Measurements from ENCODE around the gene MTO1. TPM values are rescaled to one million over a fixed set of nuclear protein-coding genes. Genes with fewer than 3 reads are reported as not detected.
A peak's percentile ranks its signal among the peaks of the same experiment; 100 is the strongest.
"Not testable (repeated sequence)": the region's sequence is repeated elsewhere in the genome, so short reads cannot be mapped to it uniquely, and the experiment has no call there.

Gene MTO1
- total RNA-seq, 1 experiment from 2014 or later: 14.4 TPM

- DNase-seq (ENCODE audit: low read depth): no peak
Measured at GRCh38 chr6:73503027-73503772, 41.7 kb downstream of the MTO1 start.

- no peak for DNase-seq (ENCODE audit: low read depth)
Measured at GRCh38 chr6:73504160-73504559, 42.6 kb downstream of the MTO1 start.

GRCh38 chr6:73505142-73505541 lies 43.6 kb downstream of the MTO1 start:
- DNase-seq (ENCODE audit: low read depth): no peak

- not testable (repeated sequence) for DNase-seq (ENCODE audit: low read depth)
Measured at GRCh38 chr6:73505705-73506104, 44.2 kb downstream of the MTO1 start.

- no peak for DNase-seq (ENCODE audit: low read depth)
Measured at GRCh38 chr6:73506246-73506645, 44.7 kb downstream of the MTO1 start.

GRCh38 chr6:73508776-73509175 lies 47.2 kb downstream of the MTO1 start:
- DNase-seq (ENCODE audit: low read depth): no peak

- no peak for DNase-seq (ENCODE audit: low read depth)
Measured at GRCh38 chr6:73509851-73510250, 48.3 kb downstream of the MTO1 start.

GRCh38 chr6:73511796-73512195 lies 50.3 kb downstream of the MTO1 start:
- peak; percentile 8 for DNase-seq (ENCODE audit: low read depth)

GRCh38 chr6:73513496-73513854 lies 51.9 kb downstream of the MTO1 start:
- DNase-seq (ENCODE audit: low read depth): peak; percentile 15

GRCh38 chr6:73514746-73515110 lies 53.2 kb downstream of the MTO1 start:
- no peak for DNase-seq (ENCODE audit: low read depth)

GRCh38 chr6:73515204-73515655 lies 53.7 kb downstream of the MTO1 start:
- peak; percentile 60 for DNase-seq (ENCODE audit: low read depth)

GRCh38 chr6:73516514-73517489 lies 55.3 kb downstream of the MTO1 start:
- DNase-seq (ENCODE audit: low read depth): peak; percentile 34

- DNase-seq (ENCODE audit: low read depth): not testable (repeated sequence)
Measured at GRCh38 chr6:73518100-73518981, 56.8 kb downstream of the MTO1 start.

- DNase-seq (ENCODE audit: low read depth): not testable (repeated sequence)
Measured at GRCh38 chr6:73518982-73519881, 57.7 kb downstream of the MTO1 start.

GRCh38 chr6:73519926-73520687 lies 58.6 kb downstream of the MTO1 start:
- DNase-seq (ENCODE audit: low read depth): peak; percentile 76

GRCh38 chr6:73520688-73521350 lies 59.3 kb downstream of the MTO1 start, which contains the start of gene EEF1A1:
Gene EEF1A1 (minus strand): TSS chr6:73521032. CDS start chr6:73520026, 1,006 bp downstream.
- DNase-seq (ENCODE audit: low read depth): peak; percentile 100

- peak; percentile 86 for DNase-seq (ENCODE audit: low read depth)
Measured at GRCh38 chr6:73521351-73521985, 59.9 kb downstream of the MTO1 start.

GRCh38 chr6:73523434-73524123 lies 62.0 kb downstream of the MTO1 start:
- DNase-seq (ENCODE audit: low read depth): peak; percentile 59

Measured in M059J (cell line).